HAP-1 (cell line): Measurements from ENCODE around the gene ELFN1.

Source experiments
- DNase-seq, 2 experiments: peaks; one replicate each; pipeline ENCODE4 v3.0.0-alpha.2; 2016 to 2020; ENCODE audit warnings: low spot score in 2 of 2
- H3K27me3 ChIP-seq: fragments of 250-450 bp; sonication (Bioruptor Pico); 2 replicates; pipeline ENCODE4 v1.5.1; 2020; ENCODE audit warnings: low read depth, mild to moderate bottlenecking, moderate library complexity
- H3K36me3 ChIP-seq: fragments of 250-450 bp; sonication (Bioruptor Pico); replicated peaks from 2 replicates; pipeline ENCODE4 v1.5.1; 2020; ENCODE audit warnings: mild to moderate bottlenecking
- H3K4me1 ChIP-seq: fragments of 250-450 bp; sonication (Bioruptor Pico); 2 replicates; pipeline ENCODE4 v1.5.1; 2020; ENCODE audit warnings: mild to moderate bottlenecking
- H3K4me3 ChIP-seq: fragments of 250-450 bp; sonication (Bioruptor Pico); 2 replicates; pipeline ENCODE4 v1.5.1; 2020; ENCODE audit warnings: mild to moderate bottlenecking, moderate library complexity
- H3K9me3 ChIP-seq: fragments of 250-450 bp; sonication (Bioruptor Pico); 2 replicates; pipeline ENCODE4 v1.5.1; 2020; ENCODE audit warnings: mild to moderate bottlenecking, moderate library complexity
- in situ Hi-C: fragments of 300-500 bp; cut with MboI; formaldehyde crosslinking; loops from 3 replicates; pipeline ENCODE4 v1.14.3; 2020; ENCODE audit warnings: low sequenced_read_pairs, inconsistent platforms, mixed read lengths

Gene ELFN1

DNA sequence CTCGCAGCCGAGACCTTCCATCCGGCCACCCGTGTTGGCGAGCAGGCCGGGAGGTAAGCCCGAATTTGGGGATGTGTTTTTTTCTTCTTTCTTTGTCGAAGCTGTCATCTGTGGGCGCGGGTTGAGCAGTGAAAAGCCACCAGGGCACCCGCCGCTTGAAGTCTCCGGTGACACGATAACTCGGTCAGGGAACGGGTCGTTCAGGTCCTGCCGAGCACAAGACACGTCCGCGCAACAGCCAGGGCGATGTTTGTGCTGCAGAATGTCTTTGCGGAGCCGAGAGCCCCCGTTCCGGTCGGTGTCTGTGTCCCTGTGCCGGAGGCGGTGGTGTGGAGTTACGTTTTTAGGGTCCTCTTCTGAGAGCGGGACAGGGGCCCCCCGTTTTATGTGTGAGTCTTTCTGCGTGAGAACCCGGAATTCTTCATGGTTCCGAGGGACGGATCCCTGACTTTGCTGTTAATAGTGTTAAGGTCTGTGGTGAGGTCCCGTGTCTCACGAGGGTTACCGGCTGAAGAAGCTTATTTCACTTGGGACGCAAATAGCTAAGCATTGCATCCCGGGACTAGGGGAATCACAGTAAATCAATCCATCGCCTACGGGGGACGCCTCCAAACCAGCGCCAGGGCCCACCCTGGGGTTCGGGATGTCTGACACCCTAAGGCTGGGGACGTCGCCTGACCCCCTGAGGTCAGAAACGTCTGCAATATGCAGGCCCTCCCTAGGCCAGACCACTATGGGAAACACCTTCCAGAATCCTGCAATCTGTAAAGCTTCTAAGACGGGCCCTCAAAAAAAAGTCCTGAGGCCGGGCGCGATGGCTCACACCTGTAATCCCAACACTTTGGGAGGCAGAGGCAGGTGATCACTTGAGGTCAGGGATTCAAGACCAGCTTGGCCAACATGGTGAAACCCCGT, 99.5 kb downstream of the ELFN1 start:
- no peak for DNase-seq
- Histone ChIP-seq H3K9me3 (no peaks in the 10 kb centered on the region), H3K36me3 (no peaks in the 10 kb centered on the region), H3K4me1 (no peaks in the 10 kb centered on the region), H3K27me3 (no peaks in the 10 kb centered on the region), H3K4me3 (no peak overlapping the region)
- in situ Hi-C loops, result no loop called here

DNA sequence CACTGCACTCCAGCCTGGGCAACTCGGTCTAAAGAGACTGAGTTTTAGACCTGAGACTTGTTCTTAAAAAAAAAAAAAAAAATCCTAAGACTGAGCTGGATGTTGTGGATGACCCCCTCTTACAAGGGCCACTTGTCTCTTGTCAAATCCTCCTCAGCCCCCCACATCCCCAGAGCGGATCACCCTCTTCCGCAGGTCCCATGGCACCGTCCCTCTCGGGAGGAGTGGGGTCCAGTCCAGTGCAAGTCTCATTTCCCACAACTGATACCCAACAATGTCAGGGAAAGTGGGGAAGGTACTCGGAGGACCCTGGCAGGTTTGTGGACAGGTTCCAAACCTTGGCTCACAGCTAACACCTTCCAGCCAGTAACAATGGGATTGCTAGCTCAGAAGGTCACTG, 100.3 kb downstream of the ELFN1 start:
- no peaks in the 10 kb centered on the region for H3K9me3 ChIP-seq
- H3K4me1 ChIP-seq, result no peaks in the 10 kb centered on the region
- in situ Hi-C loops, result no loop called here
- no peaks in the 10 kb centered on the region for H3K27me3 ChIP-seq
- no peak overlapping the region for H3K4me3 ChIP-seq
- H3K36me3 ChIP-seq, result no peaks in the 10 kb centered on the region
- DNase-seq, result no peak

DNA sequence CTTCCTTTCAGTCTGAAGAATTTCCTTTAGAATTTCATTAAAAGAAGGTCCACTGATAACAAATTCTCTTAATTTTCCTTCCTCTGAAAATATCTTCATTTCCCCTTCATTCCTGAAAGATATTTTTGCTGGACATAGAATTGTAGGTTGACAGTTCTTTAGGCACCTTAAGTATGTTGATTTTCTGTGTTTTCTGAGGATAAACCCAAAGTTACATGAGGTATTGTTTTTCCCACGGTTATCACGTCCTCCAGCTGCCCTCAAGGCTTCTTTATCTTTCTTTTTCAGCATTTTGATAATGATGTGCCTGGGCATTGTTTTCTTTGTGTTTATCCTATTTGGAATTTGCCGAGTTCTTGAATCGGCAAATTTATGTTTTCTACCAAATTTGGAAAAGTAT, 105.3 kb downstream of the ELFN1 start:
- H3K4me3 ChIP-seq, result no peak overlapping the region
- H3K36me3 ChIP-seq, result no peaks in the 10 kb centered on the region
- H3K27me3 ChIP-seq, result no peaks in the 10 kb centered on the region
- no peaks in the 10 kb centered on the region for H3K4me1 ChIP-seq
- H3K9me3 ChIP-seq, result no peaks in the 10 kb centered on the region
- in situ Hi-C loops, result no loop called here
- no peak for DNase-seq

DNA sequence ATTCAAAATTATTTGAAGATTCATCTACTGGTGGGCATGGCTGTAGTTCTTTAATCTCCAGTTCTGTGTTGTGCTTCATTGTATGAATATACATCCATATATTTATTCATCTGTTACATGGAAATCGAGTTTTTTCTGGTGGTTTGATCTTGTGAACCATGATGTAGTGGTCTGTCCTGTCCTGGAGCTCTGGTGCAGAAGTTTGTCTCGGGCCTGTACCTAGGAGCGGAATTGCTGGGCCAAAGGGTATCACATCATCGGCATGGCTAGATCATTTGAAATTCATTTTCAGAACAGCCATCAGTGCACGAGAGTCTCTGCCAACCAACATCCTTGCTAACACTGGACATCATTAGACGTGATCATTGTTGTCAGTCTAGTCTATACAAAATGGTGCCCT, 107.0 kb downstream of the ELFN1 start:
- no peaks in the 10 kb centered on the region for H3K27me3 ChIP-seq
- no peak for DNase-seq
- H3K9me3 ChIP-seq, result no peaks in the 10 kb centered on the region
- no peak overlapping the region for H3K4me3 ChIP-seq
- in situ Hi-C loops, result no loop called here
- no peaks in the 10 kb centered on the region for H3K36me3 ChIP-seq
- H3K4me1 ChIP-seq, result no peaks in the 10 kb centered on the region

DNA sequence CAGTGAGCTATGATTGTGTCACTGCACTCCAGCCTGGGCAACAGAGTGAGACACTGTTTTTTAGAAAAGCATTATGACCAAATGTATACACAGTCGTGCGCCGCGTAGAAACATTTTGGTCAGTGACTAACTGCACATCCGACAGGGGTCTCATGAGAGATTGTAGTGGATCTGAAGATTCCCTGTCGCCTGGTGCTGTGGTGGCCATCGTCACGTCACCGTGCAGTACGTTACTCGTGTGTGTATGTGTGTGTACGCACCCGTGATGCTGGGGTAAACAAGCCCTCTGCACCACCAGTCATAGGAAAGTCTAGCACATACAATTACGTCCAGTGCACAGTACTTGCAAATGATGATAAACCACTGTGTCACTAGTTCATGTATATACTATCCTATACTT, 109.4 kb downstream of the ELFN1 start:
- no peak for DNase-seq
- Histone ChIP-seq H3K36me3 (no peaks in the 10 kb centered on the region), H3K9me3 (no peaks in the 10 kb centered on the region), H3K27me3 (no peaks in the 10 kb centered on the region), H3K4me3 (no peak overlapping the region), H3K4me1 (no peaks in the 10 kb centered on the region)
- in situ Hi-C loops, result no loop called here

DNA sequence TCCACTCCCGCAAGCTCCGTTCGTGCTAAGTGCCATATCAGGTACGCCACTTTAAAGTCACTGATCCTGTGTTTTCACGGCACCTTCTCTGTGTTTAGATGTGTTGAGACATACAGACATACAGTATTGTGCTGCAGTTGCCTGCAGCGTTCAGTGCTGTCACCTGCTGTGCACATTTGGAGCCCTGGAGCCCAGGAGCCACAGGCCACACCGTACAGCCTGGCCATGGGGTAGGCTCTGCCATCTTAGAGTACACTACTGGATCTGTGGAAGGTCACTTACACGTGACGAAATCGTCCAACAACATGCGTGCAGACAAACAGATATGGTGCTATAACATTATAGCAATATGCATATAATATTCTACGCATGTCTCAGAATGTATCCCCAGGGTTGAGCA, 111.3 kb downstream of the ELFN1 start:
- in situ Hi-C loops, result no loop called here

DNA sequence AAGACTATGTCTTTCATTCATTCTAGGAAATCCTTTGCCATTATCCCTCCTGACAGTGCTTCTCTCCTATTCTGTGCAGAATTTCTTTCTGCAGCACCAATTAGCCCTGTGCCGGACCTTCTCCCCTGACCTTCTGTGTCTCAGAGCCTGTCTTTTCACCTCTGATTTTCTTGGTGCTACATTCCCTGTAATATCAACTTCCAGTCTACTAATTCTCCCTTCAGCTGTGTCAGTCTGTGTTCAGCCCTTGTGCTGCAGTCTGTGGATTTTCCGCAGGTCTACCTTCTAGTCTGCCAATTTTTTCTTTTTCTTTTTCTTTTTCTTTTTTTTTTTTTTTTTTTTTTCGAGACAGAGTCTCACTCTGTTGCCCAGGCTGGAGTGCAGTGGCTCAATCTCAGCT, 115.8 kb downstream of the ELFN1 start:
- in situ Hi-C loops, result no loop called here
- no peaks in the 10 kb centered on the region for H3K36me3 ChIP-seq
- no peaks in the 10 kb centered on the region for H3K27me3 ChIP-seq
- no peak for DNase-seq
- H3K4me1 ChIP-seq, result no peaks in the 10 kb centered on the region
- H3K4me3 ChIP-seq, result no peak overlapping the region
- no peaks in the 10 kb centered on the region for H3K9me3 ChIP-seq

More for the DNA sequence above, 111.3 kb downstream of the ELFN1 start:
- Histone ChIP-seq H3K36me3 (no peaks in the 10 kb centered on the region), H3K4me1 (no peaks in the 10 kb centered on the region), H3K9me3 (no peaks in the 10 kb centered on the region), H3K27me3 (no peaks in the 10 kb centered on the region), H3K4me3 (no peak overlapping the region)
- no peak for DNase-seq

DNA sequence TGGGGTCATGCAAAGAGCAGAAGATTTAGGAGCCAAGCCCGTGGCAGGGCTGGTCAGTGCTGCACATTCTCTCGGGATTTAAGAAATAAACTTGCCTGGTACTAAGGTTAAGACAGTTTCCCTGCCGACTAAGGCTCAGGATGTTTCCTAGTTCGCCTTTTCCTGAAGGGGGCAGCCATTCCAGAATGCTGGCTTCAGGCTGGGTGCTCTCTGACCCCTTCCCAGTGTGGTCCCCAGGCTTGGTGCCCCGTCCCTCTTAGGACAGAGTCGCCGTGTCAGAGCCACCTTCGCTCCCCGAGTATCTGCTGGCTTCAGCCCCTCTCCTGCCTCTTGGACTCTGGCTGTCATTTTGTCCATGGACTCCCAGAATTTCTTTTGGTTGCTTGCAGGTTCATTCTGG, 117.2 kb downstream of the ELFN1 start:
- Histone ChIP-seq H3K27me3 (no peaks in the 10 kb centered on the region), H3K9me3 (no peaks in the 10 kb centered on the region), H3K4me1 (no peaks in the 10 kb centered on the region), H3K4me3 (no peak overlapping the region), H3K36me3 (no peaks in the 10 kb centered on the region)
- in situ Hi-C loops, result no loop called here
- DNase-seq, result no peak

DNA sequence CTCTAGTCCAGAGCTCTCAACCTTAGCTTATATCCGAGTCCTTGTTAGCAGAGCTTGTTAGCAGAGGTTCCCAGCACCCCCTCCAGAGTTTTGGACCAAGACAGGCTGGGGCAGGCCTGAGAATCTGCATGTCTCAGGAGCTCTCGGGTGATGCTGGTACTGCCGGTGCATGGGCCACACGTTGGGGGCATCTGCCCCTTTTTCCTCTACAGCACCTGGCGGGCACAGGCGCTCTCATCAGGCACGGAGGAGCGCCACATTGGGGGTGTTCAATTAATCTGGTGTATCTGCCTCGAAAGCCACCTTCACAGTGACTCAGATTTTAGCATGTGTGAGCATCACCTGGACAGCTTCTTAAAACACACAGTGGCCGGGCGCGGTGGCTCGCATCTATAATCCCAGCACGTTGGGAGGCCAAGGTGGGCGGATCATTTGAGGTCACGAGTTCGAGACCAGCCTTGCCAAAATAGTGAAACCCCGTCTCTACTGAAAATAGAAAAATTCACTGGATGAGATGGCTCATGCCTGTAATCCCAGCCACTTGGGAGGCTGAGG, 117.7 kb downstream of the ELFN1 start:
- DNase-seq, result no peak
- in situ Hi-C loops, result no loop called here
- Histone ChIP-seq H3K36me3 (no peaks in the 10 kb centered on the region), H3K4me3 (no peak overlapping the region), H3K4me1 (no peaks in the 10 kb centered on the region), H3K27me3 (no peaks in the 10 kb centered on the region), H3K9me3 (no peaks in the 10 kb centered on the region)

DNA sequence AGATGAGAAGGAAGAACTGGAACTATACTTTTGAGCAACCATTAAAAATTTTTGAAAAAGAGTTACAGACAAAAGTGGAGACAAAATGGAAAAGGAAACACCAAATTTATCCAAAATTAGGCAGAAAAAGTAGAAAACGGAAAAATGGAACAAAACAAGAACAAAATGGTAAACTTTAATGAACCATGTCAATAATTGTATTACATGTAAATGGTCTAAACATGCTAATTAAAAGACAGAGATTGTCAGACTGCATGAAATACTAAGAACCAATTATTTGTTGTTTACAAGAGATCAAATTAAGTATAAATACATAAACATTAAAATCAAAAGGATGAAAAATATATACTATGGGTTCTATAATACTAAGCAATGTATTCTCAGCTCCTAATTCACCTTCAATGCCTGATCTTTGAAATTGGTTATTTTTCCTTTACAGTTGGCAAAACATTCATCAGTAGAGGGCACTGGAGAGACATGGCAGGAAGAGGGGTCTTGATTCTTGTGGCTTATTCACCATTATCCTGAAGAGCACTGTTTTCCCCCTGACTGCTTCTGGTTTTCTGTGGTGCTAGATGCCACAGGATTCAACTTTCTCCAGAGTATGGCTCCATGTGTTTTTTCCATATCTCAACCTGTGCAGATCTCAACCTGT, 124.9 kb downstream of the ELFN1 start:
- in situ Hi-C loops, result no loop called here
- Histone ChIP-seq H3K4me1 (no peaks in the 10 kb centered on the region), H3K27me3 (peaks cover 7% of the 10 kb centered on the region), H3K36me3 (no peaks in the 10 kb centered on the region), H3K9me3 (no peaks in the 10 kb centered on the region; the same call in 1 of the 2 replicates), H3K4me3 (no peak overlapping the region)
- peak in 1 of 2 experiments; percentile 8 for DNase-seq
